Hypothalamus (tissue), 51 donors: ENCODE results near the gene TBCC.

Source experiments
- DNase-seq, 51 donors: peaks; one replicate each; lab custom pipeline; 2025; lab: John Stamatoyannopoulos, UW

Gene TBCC

GRCh38 chr6:42745640-42746462 lies at the start of gene TBCC:
Gene TBCC, minus strand, starts transcription at chr6:42746103. Its CDS starts 30 bp downstream, at chr6:42746073.
- DNase-seq = peak; percentile 73 to 99 (median 96)

GRCh38 chr6:42795651-42796050 lies 49.7 kb upstream of the TBCC start:
- no peak for DNase-seq

- no peak for DNase-seq
These were observed 45.9 kb upstream of the TBCC start for GRCh38 chr6:42791706-42792320.

GRCh38 chr6:42790549-42791181 lies 44.8 kb upstream of the TBCC start:
- DNase-seq = peak in 2 of 51 donors; percentile 3 to 20

GRCh38 chr6:42788671-42789070 lies 42.8 kb upstream of the TBCC start:
- no peak for DNase-seq

- DNase-seq = no peak
These were observed 41.2 kb upstream of the TBCC start for GRCh38 chr6:42787063-42787472.

- DNase-seq = no peak
These were observed 40.7 kb upstream of the TBCC start for GRCh38 chr6:42786525-42786985.

GRCh38 chr6:42784717-42785498 lies 39.0 kb upstream of the TBCC start:
- DNase-seq = peak in 4 of 51 donors; percentile 6 to 64 (median 14)

GRCh38 chr6:42783876-42784642 lies 38.2 kb upstream of the TBCC start:
- peak in 1 of 51 donors; percentile 64 for DNase-seq

- peak in 49 of 51 donors; percentile 19 to 92 (median 70) for DNase-seq
These were observed 37.4 kb upstream of the TBCC start for GRCh38 chr6:42783177-42783875.

- peak; percentile 37 to 91 (median 75) for DNase-seq
These were observed 36.8 kb upstream of the TBCC start for GRCh38 chr6:42782689-42783176.

GRCh38 chr6:42781796-42782688 lies 36.1 kb upstream of the TBCC start, which contains the start of gene BICRAL:
Gene BICRAL, plus strand, starts transcription at chr6:42782052. Its CDS starts 39,971 bp downstream, at chr6:42822023.
- peak in 27 of 51 donors; percentile 12 to 91 (median 56) for DNase-seq

GRCh38 chr6:42781546-42781795 lies 35.6 kb upstream of the TBCC start:
- peak in 1 of 51 donors; percentile 45 for DNase-seq

GRCh38 chr6:42779521-42779920 lies 33.6 kb upstream of the TBCC start:
- no peak for DNase-seq

- DNase-seq = peak in 1 of 51 donors; percentile 16
These were observed 32.2 kb upstream of the TBCC start for GRCh38 chr6:42778122-42778521.

GRCh38 chr6:42777126-42777822 lies 31.4 kb upstream of the TBCC start:
- no peak for DNase-seq

- DNase-seq = peak in 1 of 51 donors; percentile 9
These were observed 29.1 kb upstream of the TBCC start for GRCh38 chr6:42774821-42775487.
